Measurements from ENCODE around the gene LRRN4CL. TPM values are rescaled to one million over a fixed set of nuclear protein-coding genes. Genes with fewer than 3 reads are reported as not detected.

The LRRN4CL gene
- total and polyA plus RNA-seq, 2 of the 4 experiments (the other 2 are of a cell fraction), result 0.36 to 0.84 TPM

- TF ChIP-seq MAZ (IDR thresholded peaks at IDR 0.05; ENCODE audit: borderline replicate concordance, low read depth, low read length), result no peak
Measured at GRCh38 chr11:62664405-62665074, 24.8 kb downstream of the LRRN4CL start (continued).

- in situ Hi-C loops (cut with MboI; ENCODE audit: low sequenced_read_pairs), result no loop called here
Measured at GRCh38 chr11:62656796-62657429, 32.4 kb downstream of the LRRN4CL start.

More at GRCh38 chr11:62656796-62657429, 32.4 kb downstream of the LRRN4CL start:
- DNase-seq, result no peak
- Histone ChIP-seq H2AFZ (replicated peaks; ENCODE audit: low read length, poor library complexity) (no peak overlapping the region), H2BK20ac (ENCODE audit: low read depth, low read length) (no peak overlapping the region), H2AK5ac (ENCODE audit: low read depth, low read length) (no peak overlapping the region), H4K5ac (ENCODE audit: low read depth, low read length) (no peak overlapping the region), H3K27me3 (ENCODE audit: control insufficient read depth, insufficient read depth, low read length) (no peaks in the 10 kb centered on the region), H3K79me1 (ENCODE audit: low read depth in 1 of 2, low read length in 2 of 2) (peaks cover 2 to 14% of the 10 kb centered on the region in 2 experiments), H3K18ac (ENCODE audit: low read depth, low read length) (no peak overlapping the region), H3K14ac (replicated peaks; ENCODE audit: low read depth, low read length) (no peak overlapping the region), H3K4me1 (ENCODE audit: control insufficient read depth, insufficient read depth, low read length) (peaks cover 2% of the 10 kb centered on the region; the same call in 1 of the 2 replicates), H3K27ac (ENCODE audit: insufficient read depth, low read length) (no peak overlapping the region), H4K20me1 (ENCODE audit: insufficient read depth, low read length) (no peaks in the 10 kb centered on the region), H3K9me1 (ENCODE audit: insufficient read depth, low read length) (no peaks in the 10 kb centered on the region), H4K8ac (ENCODE audit: low read depth in 2 of 2, low read length in 2 of 2) (no peak overlapping the region), H3K4me2 (ENCODE audit: low read depth, low read length) (no peak overlapping the region), H3K4ac (ENCODE audit: low read depth, low read length) (no peak overlapping the region), H3K9ac (ENCODE audit: low read depth, low read length) (no peak overlapping the region), H3K23ac (ENCODE audit: low read depth, low read length) (no peak overlapping the region), H3K4me3 (ENCODE audit: insufficient read depth, low read depth, low read length) (no peak overlapping the region), H2BK15ac (ENCODE audit: low read depth, low read length) (no peak overlapping the region), H2BK120ac (ENCODE audit: low read depth, low read length) (no peak overlapping the region), H4K91ac (ENCODE audit: insufficient read depth, low read depth, low read length) (no peak overlapping the region), H3K56ac (ENCODE audit: extremely low read depth, insufficient read depth, low read length) (no peak overlapping the region), H2AK9ac (replicated peaks; ENCODE audit: low read depth, low read length, poor library complexity) (no peak overlapping the region), H3K36me3 (ENCODE audit: control insufficient read depth, insufficient read depth, low read length) (no peaks in the 10 kb centered on the region), H2BK5ac (ENCODE audit: low read depth, low read length, poor library complexity, severe bottlenecking) (no peak overlapping the region), H3K9me3 (ENCODE audit: control insufficient read depth, insufficient read depth, low read length) (no peaks in the 10 kb centered on the region)
- CTCF ChIA-PET, result no interaction called here
- no CpG with 5 or more reads among the region's 5 CpGs for WGBS, 2 experiments (ENCODE audit: extremely low coverage in 2 of 2, insufficient read length in 1 of 2)
- TF ChIP-seq CEBPB (IDR thresholded peaks at IDR 0.05; ENCODE audit: low read depth, low read length), result peak; percentile 42; the same call in 1 of the 2 replicates
- no peak for TF ChIP-seq MXI1 (IDR thresholded peaks at IDR 0.05; ENCODE audit: borderline replicate concordance, low read depth, low read length)
- intact Hi-C loops (cut with micrococcal nuclease) (no loop called here), dilution Hi-C loops (cut with HindIII; ENCODE audit: low sequenced_read_pairs, unreplicated experiment) (no loop called here)
- BruUV-seq (replicated peaks), result no TSS peak
- POLR2A ChIA-PET (ENCODE audit: unreplicated experiment), result interaction anchor here (0.6 kb wide), 1 partner anchor 24 kb away, joined by 3 read pairs; no protein-coding TSS in a partner anchor
- no peak for ATAC-seq (ENCODE audit: low read depth)
